ENCODE measurements around the gene ABCA7.

DNA sequence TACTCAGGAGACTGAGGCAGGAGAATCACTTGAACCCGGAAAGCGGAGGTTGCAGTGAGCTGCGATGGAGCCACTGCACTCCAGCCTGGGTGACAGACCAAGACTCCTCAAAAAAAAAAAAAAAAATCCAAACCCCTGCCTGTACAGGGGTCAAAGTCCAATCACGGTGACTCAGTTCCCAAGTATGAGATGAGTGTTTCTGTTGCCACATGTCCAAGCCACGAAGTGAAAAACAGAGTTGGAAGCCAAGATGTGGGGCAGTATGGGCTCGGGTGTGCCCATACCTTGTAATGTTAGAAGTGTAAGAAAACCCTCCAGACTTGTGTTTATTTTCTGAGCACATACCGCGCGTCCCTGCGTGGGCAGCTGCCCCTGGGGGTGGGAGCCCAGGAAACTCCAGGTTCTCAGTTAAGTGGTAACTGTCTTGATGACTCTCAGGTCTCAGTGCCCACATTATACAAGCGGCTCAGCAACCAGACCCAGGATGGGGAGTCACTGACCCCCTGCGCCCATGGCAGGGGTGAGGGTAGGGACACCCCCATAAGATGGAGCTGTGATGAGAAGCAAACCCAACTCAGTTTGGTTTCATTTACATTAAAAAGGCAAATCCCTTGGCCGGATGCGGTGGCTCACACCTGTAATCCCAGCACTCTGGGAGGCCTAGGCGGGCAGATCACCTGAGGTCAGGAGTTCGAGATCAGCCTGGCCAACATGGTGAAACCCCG lies 62.7 kb downstream of the ABCA7 start:
- TF ChIP-seq, protein P1, sequence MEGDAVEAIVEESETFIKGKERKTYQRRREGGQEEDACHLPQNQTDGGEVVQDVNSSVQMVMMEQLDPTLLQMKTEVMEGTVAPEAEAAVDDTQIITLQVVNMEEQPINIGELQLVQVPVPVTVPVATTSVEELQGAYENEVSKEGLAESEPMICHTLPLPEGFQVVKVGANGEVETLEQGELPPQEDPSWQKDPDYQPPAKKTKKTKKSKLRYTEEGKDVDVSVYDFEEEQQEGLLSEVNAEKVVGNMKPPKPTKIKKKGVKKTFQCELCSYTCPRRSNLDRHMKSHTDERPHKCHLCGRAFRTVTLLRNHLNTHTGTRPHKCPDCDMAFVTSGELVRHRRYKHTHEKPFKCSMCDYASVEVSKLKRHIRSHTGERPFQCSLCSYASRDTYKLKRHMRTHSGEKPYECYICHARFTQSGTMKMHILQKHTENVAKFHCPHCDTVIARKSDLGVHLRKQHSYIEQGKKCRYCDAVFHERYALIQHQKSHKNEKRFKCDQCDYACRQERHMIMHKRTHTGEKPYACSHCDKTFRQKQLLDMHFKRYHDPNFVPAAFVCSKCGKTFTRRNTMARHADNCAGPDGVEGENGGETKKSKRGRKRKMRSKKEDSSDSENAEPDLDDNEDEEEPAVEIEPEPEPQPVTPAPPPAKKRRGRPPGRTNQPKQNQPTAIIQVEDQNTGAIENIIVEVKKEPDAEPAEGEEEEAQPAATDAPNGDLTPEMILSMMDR (conservative IDR thresholded peaks at IDR 0.05 in 1 of 2, IDR thresholded peaks at IDR 0.05 in 1 of 2; ENCODE audit: extremely low read depth in 1 of 2, insufficient read depth in 1 of 2, low read depth in 1 of 2, low read length in 2 of 2), result no peak
- TF ChIP-seq EZH2 (IDR thresholded peaks at IDR 0.05; ENCODE audit: borderline replicate concordance, low read length), result no peak

Data from mammary epithelial cell (primary cell).